HG03175 (cell line): ENCODE data around the gene SYT7.

Experiments used
- ATAC-seq: cut with Tn5 transposase; IDR thresholded peaks from one replicate; pipeline ENCODE4 v1.9.1; 2021; ENCODE audit warnings: mild to moderate bottlenecking, moderate library complexity; ENCODE audit not compliant: unreplicated experiment

The SYT7 gene

DNA sequence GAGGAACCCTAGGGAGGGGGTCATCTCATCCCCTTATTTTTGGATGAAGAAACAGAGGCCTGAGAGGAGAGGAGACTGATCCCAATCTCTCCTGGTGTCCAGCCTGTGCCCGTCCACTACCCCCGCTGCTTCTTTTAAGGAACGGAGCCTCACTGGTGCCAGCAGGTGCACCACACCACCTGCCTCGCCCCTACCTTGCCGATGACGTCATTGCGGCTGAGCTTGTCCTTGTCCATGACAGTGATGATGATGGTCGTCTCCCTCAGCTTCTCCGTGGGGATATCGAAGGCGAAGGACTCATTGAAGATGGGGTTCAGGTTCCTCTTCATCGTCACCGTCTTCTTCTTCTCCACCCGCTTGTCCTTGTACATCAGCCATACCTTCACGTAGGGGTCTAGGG lies 58.0 kb downstream of the SYT7 start:
- ATAC-seq = no peak

DNA sequence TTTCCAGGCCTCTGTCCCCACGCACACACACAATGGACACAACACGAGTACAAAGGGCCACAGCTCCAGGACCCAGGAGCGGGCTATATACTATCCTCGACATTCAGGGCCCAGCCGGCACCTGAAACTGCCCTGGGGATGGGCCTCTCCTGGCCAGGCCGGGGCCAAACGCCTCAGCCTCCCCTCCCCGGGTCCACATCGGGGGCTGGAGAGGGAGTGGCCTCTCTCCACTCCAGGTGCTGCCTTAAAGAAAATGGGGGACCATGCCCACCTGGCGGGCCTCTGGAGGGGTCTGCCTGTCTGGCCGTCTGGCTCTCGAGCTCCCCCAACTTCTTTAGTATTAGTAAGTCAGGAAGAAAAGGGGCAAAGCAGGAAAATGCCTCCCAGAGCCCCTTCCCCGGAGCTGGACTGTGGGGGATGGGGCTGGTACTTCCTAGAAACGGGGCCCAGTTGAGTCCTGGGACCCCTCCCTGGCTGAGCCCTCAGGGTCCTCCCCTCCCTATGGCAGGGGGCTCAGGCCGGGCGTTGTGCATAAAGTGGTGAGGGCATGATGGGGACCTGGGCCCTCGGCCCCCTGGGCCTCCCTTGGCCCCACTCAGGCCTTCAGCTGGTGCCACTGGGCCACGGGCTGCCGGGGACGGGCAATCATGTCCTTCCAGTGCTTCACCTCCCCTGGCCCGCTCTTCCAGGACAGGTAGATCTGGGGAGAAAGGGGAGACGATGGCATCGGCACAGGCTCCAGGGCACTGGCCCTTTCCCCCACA lies 62.7 kb downstream of the SYT7 start:
- no peak for ATAC-seq

DNA sequence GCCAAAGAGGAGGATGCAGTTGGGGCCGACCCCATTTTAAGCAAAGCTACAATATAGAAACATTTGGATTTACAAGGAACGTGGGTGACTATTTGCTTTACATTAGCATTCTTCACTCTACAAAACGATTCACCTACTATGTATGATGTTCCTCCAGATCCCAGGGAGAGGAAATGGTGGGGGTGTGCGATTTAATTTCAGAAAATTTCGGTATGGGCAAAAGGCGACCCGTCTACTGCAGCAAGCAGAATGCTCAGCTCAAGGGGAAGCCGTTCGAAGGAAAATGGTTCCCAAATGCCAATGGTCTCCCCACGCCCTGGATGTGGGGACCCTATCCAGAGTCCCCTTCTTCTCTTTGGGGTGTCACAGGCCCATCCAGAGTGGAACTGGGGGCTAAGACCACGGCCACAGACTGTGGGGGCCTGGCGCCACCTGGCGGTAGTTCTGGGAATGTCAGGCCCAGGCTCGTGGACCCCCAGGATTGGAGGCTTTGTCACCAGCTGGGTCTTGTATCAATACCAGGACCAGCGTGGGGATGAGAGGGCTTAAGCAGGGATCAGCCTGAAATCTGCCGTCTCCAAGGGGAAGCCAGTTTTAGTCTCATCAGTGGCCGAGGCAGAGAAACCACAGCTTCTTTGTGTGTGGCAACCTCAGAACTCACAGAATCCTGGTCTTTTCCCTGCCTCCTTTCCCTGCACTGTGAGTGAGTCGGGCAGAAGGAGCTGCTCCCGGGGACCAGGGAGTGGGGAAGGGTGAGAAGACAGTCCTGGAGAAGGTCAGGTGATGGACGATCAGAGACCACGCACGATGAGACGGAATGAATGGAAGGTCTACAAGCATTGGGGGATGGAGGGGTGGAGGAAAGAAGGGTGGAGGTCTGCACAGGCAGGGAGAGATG lies 64.0 kb downstream of the SYT7 start:
- ATAC-seq = no peak

DNA sequence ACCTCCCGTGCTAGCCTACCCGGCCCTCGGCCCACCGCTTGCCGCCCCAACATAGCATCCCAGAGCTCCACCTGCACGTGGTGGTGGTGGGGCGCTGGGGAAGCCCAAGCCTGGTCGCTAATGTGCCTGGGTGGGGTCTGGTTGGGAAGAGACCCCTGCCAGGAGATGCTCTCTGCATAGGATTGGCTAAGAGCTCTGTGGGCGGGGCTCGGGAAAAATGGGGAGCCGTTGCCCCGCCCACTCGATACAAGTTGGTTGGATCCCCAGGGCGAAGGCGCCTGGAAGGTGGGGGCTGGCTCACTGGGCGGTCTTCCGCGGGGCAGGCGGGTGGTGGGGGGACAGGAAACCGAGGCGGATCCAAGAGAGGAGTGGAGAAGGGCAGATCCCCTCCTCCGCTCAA lies 64.7 kb downstream of the SYT7 start:
- ATAC-seq = no peak

DNA sequence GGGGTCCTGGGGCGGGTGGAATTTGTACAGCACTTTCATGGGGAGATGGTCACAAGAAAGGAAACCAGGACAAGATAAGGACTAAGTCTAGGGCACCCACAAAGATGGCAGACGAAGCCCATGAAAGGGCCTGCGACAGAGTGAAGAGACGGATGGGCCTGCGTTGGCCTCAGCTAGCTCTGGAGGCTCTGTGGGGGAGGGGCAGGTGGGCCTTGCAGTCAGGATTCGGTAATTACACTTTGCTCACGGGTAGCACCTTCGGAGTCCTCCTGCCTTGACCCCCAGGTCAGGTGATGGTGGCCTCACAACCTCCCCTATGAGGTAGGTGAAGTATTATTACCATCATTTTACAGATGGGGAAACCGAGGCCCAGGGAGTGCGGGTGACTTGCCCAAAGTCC lies 65.2 kb downstream of the SYT7 start:
- no peak for ATAC-seq

DNA sequence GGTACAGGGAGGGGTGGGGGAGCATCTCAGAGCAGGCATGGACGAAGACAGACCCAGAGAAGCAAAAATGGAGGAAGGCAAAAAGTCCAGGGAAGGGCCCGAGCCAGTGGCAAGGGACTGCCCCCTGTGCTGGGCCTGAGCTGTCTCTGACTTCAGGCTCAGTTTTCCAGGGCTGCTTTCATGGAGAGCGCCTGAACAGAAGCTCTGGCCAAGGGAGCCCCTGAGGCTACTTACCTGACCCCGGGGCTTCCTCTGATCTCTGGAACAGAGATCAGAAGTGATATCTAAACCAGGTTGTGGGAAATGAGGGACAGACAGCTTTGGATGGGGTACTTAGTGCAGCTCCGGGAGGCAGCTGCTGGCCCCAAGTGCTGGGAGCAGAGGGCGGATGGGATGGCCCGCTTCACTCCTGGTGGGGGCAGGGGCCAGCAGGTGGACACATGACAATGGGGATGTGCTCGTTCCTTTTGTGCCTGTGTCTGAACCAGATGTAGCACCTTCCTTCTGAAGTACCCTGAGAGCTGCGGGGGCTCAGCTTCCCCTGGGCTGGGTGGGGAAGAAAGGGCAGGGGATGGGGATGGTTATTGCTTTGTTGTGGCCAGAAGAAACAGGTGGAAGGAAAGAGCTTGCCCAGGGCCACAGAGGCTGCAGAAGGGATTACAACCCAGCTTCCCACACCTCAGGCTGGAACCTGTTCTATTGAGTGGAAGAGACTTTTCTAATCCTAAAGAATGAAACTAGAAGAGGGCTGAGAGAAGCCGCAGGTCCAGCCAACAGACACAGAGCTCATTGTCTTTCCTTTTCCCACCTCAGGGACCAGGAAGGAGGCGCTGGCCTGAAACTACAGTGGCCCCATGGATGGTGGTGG lies 66.6 kb downstream of the SYT7 start:
- ATAC-seq = no peak

DNA sequence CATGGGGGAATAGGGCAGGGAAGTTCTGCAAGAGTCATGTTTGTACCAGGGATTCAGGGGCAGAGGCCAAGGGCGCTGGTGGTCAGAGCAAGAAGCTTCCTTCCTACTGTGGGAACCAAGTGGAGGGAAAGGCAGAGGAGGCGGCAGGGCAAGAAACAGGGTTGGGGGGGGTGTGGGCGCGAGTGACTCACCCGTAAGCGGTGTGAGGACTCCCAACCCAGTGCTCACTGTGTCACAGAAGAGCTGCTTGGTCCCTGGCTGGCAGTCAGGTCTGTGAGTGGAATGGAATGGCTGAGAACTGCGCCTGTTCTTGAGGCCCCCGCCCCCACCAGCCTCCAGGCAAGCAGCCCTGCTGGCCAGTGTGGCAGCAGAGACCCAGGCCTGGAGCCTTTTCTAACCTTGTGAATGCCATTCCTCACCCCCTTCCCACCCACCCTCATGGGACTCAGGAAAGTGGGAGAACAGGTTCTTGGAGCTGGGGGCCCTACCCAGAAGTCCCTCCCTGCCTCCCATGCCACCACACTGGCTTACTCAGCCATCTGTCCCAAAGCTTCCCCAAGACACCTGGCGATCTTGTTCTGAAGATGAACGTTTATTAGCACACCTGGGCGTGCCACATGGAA lies 67.6 kb downstream of the SYT7 start:
- no peak for ATAC-seq

DNA sequence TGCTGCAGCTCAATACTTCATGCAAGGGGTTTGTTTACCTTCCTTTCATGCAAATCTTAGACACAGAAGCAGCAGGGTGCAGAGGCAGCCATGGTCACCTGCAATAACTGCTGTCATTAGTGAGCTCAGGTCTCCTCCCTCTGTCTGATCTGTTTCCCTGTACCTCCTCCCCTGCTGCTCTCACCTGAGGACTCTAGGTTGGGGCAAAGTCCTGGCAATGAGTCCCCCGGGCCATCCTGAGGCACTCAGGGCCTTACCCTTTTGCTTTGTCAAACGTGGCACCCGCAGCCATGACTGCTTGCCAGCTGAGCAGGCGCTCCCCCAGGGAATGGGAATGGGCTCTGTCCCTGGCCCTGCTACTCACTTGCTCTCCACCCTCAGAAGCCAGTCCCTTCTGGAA lies 68.4 kb downstream of the SYT7 start:
- ATAC-seq = no peak

DNA sequence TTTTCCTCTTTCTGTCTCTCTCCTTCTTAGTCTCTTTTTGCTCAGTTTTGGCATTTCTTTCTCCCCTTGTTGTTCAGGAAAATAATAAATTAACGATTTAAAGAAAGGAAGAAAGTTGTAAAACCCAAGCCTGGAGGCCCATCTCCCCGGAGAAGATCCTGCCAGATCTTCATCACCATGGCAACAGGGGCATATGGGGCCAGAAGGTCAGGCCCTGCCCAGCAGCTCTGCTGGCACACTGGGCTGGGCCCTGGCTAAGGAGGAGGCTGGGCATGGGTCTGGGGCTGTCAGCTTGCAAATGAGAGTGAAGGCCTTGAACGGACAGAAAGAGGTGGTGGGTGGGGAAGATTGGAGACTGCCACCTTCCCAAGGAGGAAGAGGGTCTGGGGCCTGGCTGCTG lies 69.5 kb downstream of the SYT7 start:
- no peak for ATAC-seq

DNA sequence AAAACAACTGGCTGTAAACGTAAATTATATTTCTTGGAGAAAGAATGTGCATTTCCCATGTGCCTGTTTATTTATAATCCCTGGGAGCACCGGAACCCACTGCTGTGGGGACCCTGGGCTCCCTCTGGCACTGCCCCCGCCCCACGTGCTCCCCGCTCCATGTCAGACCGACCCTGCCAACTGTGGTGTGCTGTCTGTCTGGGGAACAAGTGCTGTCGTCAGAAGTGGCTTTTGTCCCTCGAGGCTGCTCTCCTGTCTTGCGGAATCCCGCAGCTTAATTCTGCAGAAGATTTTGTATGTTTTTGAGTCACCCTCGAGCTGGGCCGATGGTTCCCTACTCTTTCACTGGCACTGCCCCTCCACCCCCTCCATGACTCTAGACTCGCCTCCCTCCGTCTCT lies 69.9 kb downstream of the SYT7 start:
- no peak for ATAC-seq

DNA sequence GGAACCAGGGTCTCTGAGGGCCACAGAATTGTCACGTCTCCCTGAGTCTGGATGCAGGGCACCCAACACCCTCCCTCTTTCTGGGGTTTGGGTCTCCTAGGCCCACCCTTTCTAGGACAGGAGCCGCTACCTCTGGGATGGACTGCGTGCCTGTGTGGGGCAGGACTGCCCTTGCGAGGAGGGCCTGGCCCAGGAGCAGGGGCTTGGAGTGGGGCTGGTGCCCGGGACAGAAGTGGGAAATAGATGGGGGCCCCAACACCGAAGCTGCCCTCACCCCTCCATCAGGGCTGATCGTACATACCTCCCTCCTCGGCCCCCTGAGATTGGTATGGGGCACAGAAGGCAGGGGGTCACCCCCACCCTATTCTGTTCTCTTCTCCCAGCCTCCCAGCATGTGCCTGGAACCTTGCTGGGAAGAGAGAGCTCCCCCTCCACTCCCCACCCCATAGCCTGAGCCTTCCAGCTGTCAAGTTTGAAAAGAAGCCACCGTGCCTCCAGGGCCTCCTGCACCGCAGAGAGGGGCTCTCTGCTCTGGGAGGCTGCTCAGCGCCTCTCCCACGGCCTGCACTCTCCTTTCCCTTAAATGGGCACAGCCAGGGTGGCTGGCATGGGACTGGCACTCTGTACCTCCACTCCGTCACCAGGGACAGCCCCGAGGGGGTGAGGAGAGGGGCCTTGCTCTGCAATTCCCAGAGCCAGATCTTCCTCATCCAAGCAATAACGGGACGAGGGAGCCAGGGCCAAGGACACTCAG lies 70.5 kb downstream of the SYT7 start:
- no peak for ATAC-seq

DNA sequence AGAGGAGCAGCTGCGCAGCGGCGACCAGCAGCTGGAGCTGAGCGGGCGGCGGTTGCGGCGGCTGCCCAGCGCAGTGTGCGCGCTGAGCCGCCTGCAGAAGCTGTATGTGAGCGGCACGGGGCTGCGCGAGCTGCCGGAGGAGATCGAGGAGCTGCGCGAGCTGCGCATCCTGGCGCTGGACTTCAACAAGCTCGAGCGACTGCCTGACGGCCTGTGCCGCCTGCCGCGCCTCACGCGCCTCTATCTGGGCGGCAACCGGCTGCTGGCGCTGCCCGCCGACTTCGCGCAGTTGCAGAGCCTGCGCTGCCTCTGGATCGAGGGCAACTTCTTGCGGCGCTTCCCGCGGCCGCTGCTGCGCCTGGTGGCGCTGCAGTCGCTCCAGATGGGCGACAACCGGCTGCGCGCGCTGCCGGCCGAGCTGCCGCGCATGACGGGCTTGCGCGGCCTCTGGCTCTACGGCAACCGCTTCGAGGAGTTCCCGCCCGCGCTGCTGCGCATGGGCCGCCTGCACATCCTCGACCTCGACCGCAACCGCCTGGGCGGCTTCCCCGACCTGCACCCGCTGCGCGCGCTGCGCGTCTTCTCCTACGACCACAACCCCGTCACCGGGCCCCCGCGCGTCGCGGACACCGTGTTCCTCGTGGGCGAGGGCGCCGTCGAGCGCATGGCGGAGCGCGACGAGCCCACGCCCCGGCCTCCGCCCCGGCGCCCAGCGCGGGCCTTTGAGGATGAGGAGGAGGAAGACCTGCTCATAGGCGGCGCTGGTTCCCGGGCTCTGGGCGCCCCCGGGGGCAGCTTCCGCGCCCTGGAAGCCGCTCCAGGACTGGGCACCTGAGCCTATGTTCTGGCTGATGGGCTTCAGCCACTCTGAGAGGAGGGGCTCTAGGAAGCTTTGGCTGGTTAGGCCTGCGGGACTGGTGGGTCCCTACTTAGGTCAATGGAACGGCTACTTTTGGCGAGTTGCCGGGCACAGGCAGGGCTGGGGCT lies 71.5 kb downstream of the SYT7 start:
- ATAC-seq = peak; percentile 73

DNA sequence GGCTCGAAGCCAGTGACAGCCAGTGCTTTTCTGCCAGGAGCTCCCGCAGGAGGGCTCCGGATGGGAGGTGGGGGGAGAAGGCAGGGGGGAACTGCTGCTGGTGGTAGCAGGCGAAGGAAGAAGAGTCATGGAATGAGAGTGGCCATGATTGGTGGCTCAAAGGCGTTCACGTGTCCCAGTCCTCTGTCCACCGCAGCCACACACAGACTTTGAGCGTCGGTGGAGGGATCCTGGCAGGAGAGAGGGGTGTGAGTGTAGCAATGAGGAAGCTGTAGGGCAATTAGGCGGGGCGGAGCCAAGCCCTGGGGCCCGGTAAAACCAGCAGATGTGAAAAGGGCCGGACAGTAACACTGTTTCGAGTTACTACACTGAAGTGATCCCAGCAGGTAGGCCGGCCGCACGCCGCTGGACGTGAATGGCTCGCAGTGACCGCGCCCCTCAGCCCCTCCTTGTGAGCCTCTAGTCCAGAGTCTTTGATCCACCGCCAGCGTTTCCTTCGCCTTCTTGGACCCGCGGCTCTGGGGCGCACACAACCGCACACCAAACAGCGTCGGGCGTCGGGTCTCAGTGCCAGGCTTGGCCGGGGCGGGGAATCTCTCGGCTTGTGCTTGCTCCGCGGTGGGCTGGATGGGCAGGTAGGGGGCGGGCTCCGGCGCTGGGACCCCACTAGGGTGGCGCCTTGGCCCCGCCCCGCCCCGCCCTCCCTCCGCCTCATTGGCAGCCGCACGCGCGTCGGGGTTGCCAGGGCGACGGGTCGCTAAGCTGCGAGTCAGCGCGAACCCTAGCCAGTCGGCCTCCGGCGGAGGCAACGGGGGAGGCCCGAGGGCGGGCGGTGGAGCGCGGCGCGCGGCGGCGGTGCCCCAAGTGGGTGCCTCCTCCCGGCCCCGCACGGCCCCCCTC lies 72.7 kb downstream of the SYT7 start, which contains the start of gene LRRC10B:
Gene LRRC10B (plus strand): TSS at position 788 of the 900 bp plus-strand sequence. CDS start 250 bp downstream, outside the sequence.
- no peak for ATAC-seq

DNA sequence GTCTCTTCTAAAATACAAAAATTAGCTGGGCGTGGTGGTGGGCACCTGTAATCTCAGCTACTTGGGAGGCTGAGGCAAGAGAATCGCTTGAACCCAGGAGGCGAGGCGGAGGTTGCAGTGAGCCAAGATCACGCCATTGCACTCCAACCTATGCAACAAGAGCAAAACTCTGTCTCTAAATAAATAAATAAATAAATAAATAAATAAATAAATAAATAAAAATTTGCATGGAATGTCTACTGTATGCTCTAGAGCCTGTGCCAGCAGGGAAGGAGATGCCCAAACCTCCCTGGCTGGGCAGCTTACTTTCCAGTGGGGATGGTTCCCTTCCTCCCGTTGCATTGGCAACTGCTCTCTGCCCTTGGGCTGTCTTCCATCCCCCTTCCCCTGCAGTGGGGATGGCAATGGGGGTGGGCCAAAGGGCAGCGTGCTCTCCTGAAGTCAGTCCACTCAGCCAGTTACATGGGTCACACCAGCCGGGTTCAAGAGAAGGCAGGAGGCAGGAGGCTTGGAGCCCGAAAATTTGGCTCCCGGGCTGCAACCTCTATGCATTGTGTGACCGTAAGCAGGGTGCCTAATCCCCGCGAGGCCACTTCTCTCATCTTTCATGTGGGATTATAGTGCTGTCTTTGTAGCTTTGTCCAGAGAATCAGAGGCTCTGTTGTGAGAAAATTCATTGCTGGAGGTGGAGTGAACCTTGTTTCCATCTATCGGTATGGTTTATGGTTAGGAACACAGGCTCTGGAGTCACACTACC lies 73.7 kb downstream of the SYT7 start:
- ATAC-seq = no peak

DNA sequence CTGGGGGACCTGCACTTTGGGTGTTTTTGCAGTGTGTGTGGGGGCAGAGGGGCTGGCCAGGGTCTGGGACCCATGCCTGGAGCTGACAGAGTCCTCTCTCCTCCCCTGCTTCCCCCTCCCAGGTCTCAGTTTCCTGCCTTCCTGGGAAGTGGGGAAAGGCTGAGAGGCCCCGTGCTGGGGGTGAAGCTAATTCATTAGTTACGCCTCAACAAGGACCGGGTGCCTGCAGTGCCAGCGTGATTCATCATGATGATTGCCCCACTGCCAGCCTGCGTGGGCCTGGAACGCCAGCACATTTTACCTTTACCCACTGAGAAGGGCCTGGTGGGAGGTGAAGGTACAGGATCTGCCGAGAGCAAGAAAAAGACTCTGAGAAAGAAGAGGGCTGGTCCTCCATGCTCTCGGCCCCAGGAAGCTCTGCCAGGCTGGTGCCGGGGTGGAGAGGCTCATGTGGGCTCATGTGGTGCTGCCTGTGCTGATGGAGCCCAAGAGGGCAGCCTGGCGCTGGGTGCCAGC lies 75.2 kb downstream of the SYT7 start:
- no peak for ATAC-seq

DNA sequence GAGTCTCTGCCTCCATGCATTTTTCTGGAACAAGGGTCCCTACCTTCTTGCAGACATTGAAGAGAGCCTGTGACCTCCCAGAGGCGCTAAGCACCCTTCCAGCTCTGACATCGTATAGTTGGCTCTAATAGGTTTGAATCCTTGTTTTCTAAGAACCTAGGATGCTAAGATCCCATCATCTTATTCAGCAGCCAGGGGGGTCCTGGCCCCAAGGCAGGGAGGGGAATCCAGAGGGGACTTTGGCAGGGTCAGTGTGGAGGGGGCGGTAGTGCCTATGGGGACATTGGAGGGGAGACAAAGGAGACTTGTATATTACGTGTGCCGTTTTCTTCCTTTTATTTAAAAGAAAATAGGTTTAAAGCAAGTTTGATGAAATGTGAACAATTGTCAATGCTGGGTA lies 75.8 kb downstream of the SYT7 start:
- ATAC-seq = no peak
